HEK293 (cell line): ENCODE data around the gene SYNDIG1L.

Source experiments
- CTCF ChIA-PET: fragments of 350-600 bp; formaldehyde crosslinking; extraction: SDS; loops from one replicate; lab custom pipeline; 2021; ENCODE audit warnings: antibody characterized with exemption; lab: Yijun Ruan, JAX
- POLR2A ChIA-PET: fragments of 300-600 bp; formaldehyde crosslinking; extraction: SDS; loops from one replicate; lab custom pipeline; 2020; ENCODE audit warnings: antibody characterized with exemption, inconsistent platforms; lab: Yijun Ruan, JAX
- H3K27ac ChIP-seq: fragments of 200-500 bp; sonication (Bioruptor generic); 2 replicates; pipeline ENCODE4 v1.5.1; 2014; ENCODE audit warnings: low read depth, low read length, control low read depth, inconsistent platforms; ENCODE audit errors: extremely low read depth
- H3K36me3 ChIP-seq, 2 experiments: fragments of 200-500 bp in 1 of 2; sonication (Bioruptor generic) in 1 of 2; 1 replicate in 1 of 2; 2 replicates in 1 of 2; pipeline ENCODE4 v1.5.1; 2014 to 2017; ENCODE audit warnings: inconsistent platforms in 2 of 2, low read length in 2 of 2; ENCODE audit not compliant: control insufficient read depth in 2 of 2, insufficient read depth in 1 of 2
- H3K4me1 ChIP-seq: fragments of 200-500 bp; sonication (Bioruptor generic); 2 replicates; pipeline ENCODE4 v1.5.1; 2014; ENCODE audit warnings: mild to moderate bottlenecking, low read length, inconsistent platforms; ENCODE audit not compliant: control insufficient read depth, insufficient read depth
- H3K4me3 ChIP-seq: 2 replicates; pipeline ENCODE4 v1.5.1; 2011; ENCODE audit warnings: low read depth, mild to moderate bottlenecking, control low read depth, low read length, moderate library complexity
- H3K9me3 ChIP-seq: fragments of 200-500 bp; sonication (Bioruptor generic); 2 replicates; pipeline ENCODE4 v1.5.1; 2014; ENCODE audit warnings: low read depth, low read length, inconsistent platforms; ENCODE audit not compliant: control insufficient read depth, insufficient read depth
- SETDB1 ChIP-seq: IDR thresholded peaks from one replicate; pipeline ENCODE4 v1.6.1; 2017; ENCODE audit warnings: mild to moderate bottlenecking, low read length, moderate library complexity, mixed read lengths; ENCODE audit not compliant: insufficient read length
- TRIM28 ChIP-seq: IDR thresholded peaks from 2 replicates; pipeline ENCODE4 v1.6.1; 2011; ENCODE audit warnings: low read length, control low read depth, borderline replicate concordance
- YY2 ChIP-seq: fragments of 450-650 bp; formaldehyde crosslinking; IDR thresholded peaks from 2 replicates; pipeline ENCODE4 v1.5.1; 2016; ENCODE audit warnings: missing biosample characterization, missing genetic modification characterization
- ZBTB1 ChIP-seq: fragments of 450-650 bp; formaldehyde crosslinking; IDR thresholded peaks from 2 replicates; pipeline ENCODE4 v1.5.1; 2016; ENCODE audit warnings: missing biosample characterization, missing genetic modification characterization
- ZBTB20 ChIP-seq: fragments of 450-650 bp; formaldehyde crosslinking; IDR thresholded peaks from 2 replicates; pipeline ENCODE4 v1.5.1; 2016; ENCODE audit warnings: missing biosample characterization, missing genetic modification characterization
- ZFHX2 ChIP-seq: fragments of 450-650 bp; formaldehyde crosslinking; conservative IDR thresholded peaks from 2 replicates; pipeline ENCODE4 v1.5.1; 2016; ENCODE audit warnings: missing biosample characterization, missing genetic modification characterization
- ZNF132 ChIP-seq: fragments of 450-650 bp; formaldehyde crosslinking; IDR thresholded peaks from 2 replicates; pipeline ENCODE4 v1.5.1; 2017; ENCODE audit warnings: missing biosample characterization, missing genetic modification characterization, borderline replicate concordance
- ZNF16 ChIP-seq: fragments of 450-650 bp; formaldehyde crosslinking; IDR thresholded peaks from 2 replicates; pipeline ENCODE4 v1.5.1; 2016; ENCODE audit warnings: low read depth, missing biosample characterization, missing genetic modification characterization
- ZNF169 ChIP-seq: fragments of 450-650 bp; formaldehyde crosslinking; IDR thresholded peaks from 2 replicates; pipeline ENCODE4 v1.5.1; 2016; ENCODE audit warnings: missing biosample characterization, missing genetic modification characterization
- ZNF174 ChIP-seq: fragments of 450-650 bp; formaldehyde crosslinking; IDR thresholded peaks from 2 replicates; pipeline ENCODE4 v1.5.0; 2017; ENCODE audit warnings: missing biosample characterization, mild to moderate bottlenecking, missing genetic modification characterization
- ZNF221 ChIP-seq: fragments of 450-650 bp; formaldehyde crosslinking; IDR thresholded peaks from 2 replicates; pipeline ENCODE4 v1.5.1; 2017; ENCODE audit warnings: missing biosample characterization, missing genetic modification characterization, borderline replicate concordance
- ZNF292 ChIP-seq: fragments of 450-650 bp; formaldehyde crosslinking; IDR thresholded peaks from 2 replicates; pipeline ENCODE4 v1.5.1; 2016; ENCODE audit warnings: low read depth, missing biosample characterization, missing genetic modification characterization, borderline replicate concordance
- ZNF423 ChIP-seq: fragments of 450-650 bp; formaldehyde crosslinking; IDR thresholded peaks from 2 replicates; pipeline ENCODE4 v1.5.1; 2016; ENCODE audit warnings: missing biosample characterization, missing genetic modification characterization
- ZNF473 ChIP-seq: fragments of 450-650 bp; formaldehyde crosslinking; IDR thresholded peaks from 2 replicates; pipeline ENCODE4 v1.5.1; 2017; ENCODE audit warnings: missing biosample characterization, missing genetic modification characterization
- ZNF544 ChIP-seq: fragments of 450-650 bp; formaldehyde crosslinking; IDR thresholded peaks from 2 replicates; pipeline ENCODE4 v1.5.0; 2017; ENCODE audit warnings: missing biosample characterization, missing genetic modification characterization
- ZNF621 ChIP-seq: fragments of 450-650 bp; formaldehyde crosslinking; IDR thresholded peaks from 2 replicates; pipeline ENCODE4 v1.5.1; 2017; ENCODE audit warnings: missing biosample characterization, missing genetic modification characterization
- ZNF677 ChIP-seq: fragments of 450-650 bp; IDR thresholded peaks from 2 replicates; pipeline ENCODE4 v1.5.0; 2018; ENCODE audit warnings: missing biosample characterization, mild to moderate bottlenecking, missing genetic modification characterization, moderate library complexity
- ZNF704 ChIP-seq: fragments of 450-650 bp; formaldehyde crosslinking; IDR thresholded peaks from 2 replicates; pipeline ENCODE4 v1.5.1; 2016; ENCODE audit warnings: missing biosample characterization, missing genetic modification characterization
- ZNF785 ChIP-seq: fragments of 450-650 bp; formaldehyde crosslinking; IDR thresholded peaks from 2 replicates; pipeline ENCODE4 v1.5.1; 2016; ENCODE audit warnings: missing biosample characterization, missing genetic modification characterization
- TF ChIP-seq, protein P1 (sequence below): fragments of 450-650 bp; IDR thresholded peaks from 2 replicates; pipeline ENCODE4 v1.5.1; 2018; ENCODE audit warnings: missing biosample characterization, mild to moderate bottlenecking, missing genetic modification characterization

Gene SYNDIG1L

DNA sequence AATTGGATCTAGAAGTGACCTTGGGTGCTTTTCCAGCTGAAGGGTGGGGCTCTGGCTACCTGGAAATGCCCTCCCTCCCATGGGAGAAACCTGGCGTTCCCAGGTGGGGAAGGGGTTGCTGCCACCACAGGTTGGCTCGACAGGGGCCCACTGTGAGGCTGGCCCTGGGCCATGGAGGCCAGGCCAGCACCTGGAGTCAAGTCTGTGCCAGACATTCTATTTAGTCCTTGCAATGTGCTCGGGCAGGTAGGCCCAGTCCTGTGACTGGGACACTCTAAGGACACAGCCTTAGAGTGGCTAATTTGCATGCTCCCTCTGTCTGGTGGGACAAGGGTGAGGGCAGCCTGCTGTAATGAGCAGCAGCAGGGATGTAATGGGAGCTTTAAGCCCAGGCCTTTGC is 65.8 kb downstream of the SYNDIG1L start:
- TF ChIP-seq ZNF544 (no peak), ZNF704 (no peak), ZNF621 (tag by site-specific recombination) (no peak), ZNF292 (tag by site-specific recombination) (no peak), ZNF174 (tag by site-specific recombination) (no peak), ZNF132 (no peak)
- TF ChIP-seq, protein P1, sequence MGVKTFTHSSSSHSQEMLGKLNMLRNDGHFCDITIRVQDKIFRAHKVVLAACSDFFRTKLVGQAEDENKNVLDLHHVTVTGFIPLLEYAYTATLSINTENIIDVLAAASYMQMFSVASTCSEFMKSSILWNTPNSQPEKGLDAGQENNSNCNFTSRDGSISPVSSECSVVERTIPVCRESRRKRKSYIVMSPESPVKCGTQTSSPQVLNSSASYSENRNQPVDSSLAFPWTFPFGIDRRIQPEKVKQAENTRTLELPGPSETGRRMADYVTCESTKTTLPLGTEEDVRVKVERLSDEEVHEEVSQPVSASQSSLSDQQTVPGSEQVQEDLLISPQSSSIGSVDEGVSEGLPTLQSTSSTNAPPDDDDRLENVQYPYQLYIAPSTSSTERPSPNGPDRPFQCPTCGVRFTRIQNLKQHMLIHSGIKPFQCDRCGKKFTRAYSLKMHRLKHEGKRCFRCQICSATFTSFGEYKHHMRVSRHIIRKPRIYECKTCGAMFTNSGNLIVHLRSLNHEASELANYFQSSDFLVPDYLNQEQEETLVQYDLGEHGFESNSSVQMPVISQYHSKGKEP (tag by site-specific recombination): no peak
- H3K4me1 ChIP-seq: no peaks in the 10 kb centered on the region
- CTCF ChIA-PET: interaction anchor here (0.6 to 2.1 kb wide), 3 partner anchors 9 to 249 kb away, joined by 3 to 18 read pairs (median 5); no protein-coding TSS in a partner anchor
- POLR2A ChIA-PET: no interaction called here
- H3K36me3 ChIP-seq: no peaks in the 10 kb centered on the region
- H3K9me3 ChIP-seq: no peaks in the 10 kb centered on the region
- H3K4me3 ChIP-seq: no peak overlapping the region
- no peak overlapping the region for H3K27ac ChIP-seq

GRCh38 chr14:74358176-74358829 is 67.7 kb downstream of the SYNDIG1L start:
- POLR2A ChIA-PET: no interaction called here
- no peak for TF ChIP-seq ZNF169 (tag by site-specific recombination)
- TF ChIP-seq ZBTB1 (tag by site-specific recombination): no peak
- no peak for TF ChIP-seq ZNF544
- no peaks in the 10 kb centered on the region for H3K9me3 ChIP-seq
- H3K4me3 ChIP-seq: no peak overlapping the region
- no peak overlapping the region for H3K27ac ChIP-seq
- CTCF ChIA-PET: interaction anchor here (0.7 to 1.7 kb wide), 3 partner anchors 33 to 254 kb away, joined by 3 to 7 read pairs (median 3); partner anchors contain the start of gene LTBP2
- no peaks in the 10 kb centered on the region for H3K4me1 ChIP-seq
- H3K36me3 ChIP-seq: no peaks in the 10 kb centered on the region

DNA sequence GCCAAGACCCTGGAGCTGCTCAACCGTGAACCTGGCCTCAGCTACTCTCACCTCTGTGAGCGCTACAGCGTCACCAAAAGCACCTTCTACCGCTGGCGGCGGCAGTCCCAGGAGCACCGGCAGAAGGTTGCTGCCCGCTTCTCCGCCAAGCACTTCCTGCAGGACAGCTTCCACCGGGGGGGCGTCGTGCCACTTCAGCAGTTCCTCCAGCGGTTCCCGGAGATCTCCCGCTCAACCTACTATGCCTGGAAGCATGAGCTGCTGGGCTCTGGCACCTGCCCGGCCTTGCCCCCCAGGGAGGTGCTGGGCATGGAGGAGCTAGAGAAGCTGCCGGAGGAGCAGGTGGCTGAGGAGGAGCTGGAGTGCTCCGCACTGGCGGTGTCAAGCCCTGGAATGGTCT is 68.4 kb downstream of the SYNDIG1L start:
- POLR2A ChIA-PET: no interaction called here
- H3K4me3 ChIP-seq: no peak overlapping the region
- TF ChIP-seq ZNF16 (tag by site-specific recombination): no peak
- TF ChIP-seq ZFHX2: no peak
- no peak for TF ChIP-seq ZNF785 (tag by site-specific recombination)
- no peak for TF ChIP-seq SETDB1
- TF ChIP-seq ZNF423 (tag by site-specific recombination): no peak
- no peak for TF ChIP-seq YY2 (tag by site-specific recombination)
- TF ChIP-seq ZBTB20 (tag by site-specific recombination): no peak
- TF ChIP-seq ZNF473 (tag by site-specific recombination): no peak
- TF ChIP-seq ZNF677: no peak
- no peak for TF ChIP-seq ZNF221
- no peak for TF ChIP-seq TRIM28
- TF ChIP-seq, all 188 proteins: peak for 0
- H3K4me1 ChIP-seq: no peaks in the 10 kb centered on the region
- H3K27ac ChIP-seq: no peak overlapping the region
- CTCF ChIA-PET: interaction anchor here (0.6 to 0.7 kb wide), 2 partner anchors 32 to 255 kb away, joined by 3 to 5 read pairs; no protein-coding TSS in a partner anchor
- H3K36me3 ChIP-seq: no peaks in the 10 kb centered on the region
- H3K9me3 ChIP-seq: no peaks in the 10 kb centered on the region
